ENCODE results near the gene CHRM5. TPM values are rescaled to one million over a fixed set of nuclear protein-coding genes. Genes with fewer than 3 reads are reported as not detected.

The CHRM5 gene
- total and polyA plus RNA-seq, 2 experiments from 2014 or later: 0.05 to 0.43 TPM

DNA sequence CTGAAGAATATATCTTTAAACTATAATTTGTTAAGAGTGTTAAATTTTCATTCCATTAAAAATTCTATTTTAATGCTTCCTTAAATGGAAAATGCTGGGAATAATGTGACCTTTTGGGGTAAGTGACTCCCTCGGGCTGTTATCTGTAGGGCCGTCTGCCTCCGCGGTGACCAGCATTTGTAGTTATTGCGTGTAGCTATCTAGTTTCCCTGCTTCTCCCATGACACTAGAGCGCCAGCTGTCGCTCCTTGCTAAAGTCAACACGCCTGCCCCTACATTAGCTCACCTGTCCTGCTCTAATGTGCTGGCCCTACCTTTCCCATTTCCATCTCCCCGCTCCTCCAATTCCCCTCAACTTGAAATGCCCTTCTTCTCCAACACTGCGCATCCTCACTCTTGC is 12.4 kb upstream of the CHRM5 start:
- WGBS, 2 experiments (ENCODE audit: low coverage in 1 of 2, low lambda C conversion rate in 2 of 2, missing lambda C conversion rate in 2 of 2): 83 to 85% methylated on average over 10 of the region's 10 CpGs
- Histone ChIP-seq H3F3A (ENCODE audit: insufficient read depth) (no peaks in the 10 kb centered on the region), H3K9me3 (ENCODE audit: low read depth) (no peaks in the 10 kb centered on the region), H3K27ac (no peak overlapping the region), H4K20me1 (ENCODE audit: insufficient read depth) (peaks cover 5% of the 10 kb centered on the region; the same call in 1 of the 2 replicates), H3K4me1 (ENCODE audit: insufficient read depth) (no peaks in the 10 kb centered on the region), H2AFZ (no peak overlapping the region), H3K79me2 (ENCODE audit: insufficient read depth) (peaks cover 14% of the 10 kb centered on the region), H3K27me3 (replicated peaks; ENCODE audit: insufficient read depth) (no peaks in the 10 kb centered on the region), H3K4me3 (no peak overlapping the region), H3K4me2 (ENCODE audit: unreplicated experiment) (no peak overlapping the region), H3K36me3 (ENCODE audit: low read depth) (no peaks in the 10 kb centered on the region), H3K9ac (no peak overlapping the region), H3K9me2 (ENCODE audit: insufficient read depth) (no peaks in the 10 kb centered on the region)
- TF ChIP-seq EZH2 (IDR thresholded peaks at IDR 0.05; ENCODE audit: insufficient read depth, poor library complexity, severe bottlenecking) (no peak), EZH2phosphoT487 (IDR thresholded peaks at IDR 0.05; ENCODE audit: insufficient read depth, low read depth) (no peak)
- in situ Hi-C loops (cut with MboI): loop anchor here (25.0 kb wide), 2 partner anchors 194 to 719 kb away; no protein-coding TSS in a partner anchor
- no peak for DNase-seq

DNA sequence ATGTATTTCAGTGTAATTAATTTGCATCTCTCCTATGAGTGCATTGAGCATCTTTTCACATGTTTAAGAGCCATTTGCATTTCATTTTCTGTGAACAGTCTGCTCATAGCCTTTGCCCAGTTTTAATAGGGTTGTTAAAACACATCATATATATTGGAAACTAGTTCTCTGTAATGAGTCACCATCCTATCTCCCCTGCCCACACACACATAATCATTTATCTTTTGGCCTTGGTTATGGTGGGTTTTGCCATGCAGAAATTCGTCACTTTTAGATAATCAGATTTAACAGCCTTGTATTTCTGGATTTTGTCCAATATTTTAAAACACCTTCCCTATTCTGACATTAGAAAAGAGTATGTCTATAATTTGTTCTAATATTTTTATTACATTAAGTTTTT is 11.9 kb upstream of the CHRM5 start:
- Histone ChIP-seq H2AFZ (no peak overlapping the region), H3K4me3 (no peak overlapping the region), H3K9ac (no peak overlapping the region), H3K9me3 (ENCODE audit: low read depth) (no peaks in the 10 kb centered on the region), H3F3A (ENCODE audit: insufficient read depth) (no peaks in the 10 kb centered on the region), H3K27me3 (replicated peaks; ENCODE audit: insufficient read depth) (no peaks in the 10 kb centered on the region), H3K36me3 (ENCODE audit: low read depth) (no peaks in the 10 kb centered on the region), H3K79me2 (ENCODE audit: insufficient read depth) (peaks cover 14% of the 10 kb centered on the region), H3K4me2 (ENCODE audit: unreplicated experiment) (no peak overlapping the region), H3K9me2 (ENCODE audit: insufficient read depth) (no peaks in the 10 kb centered on the region), H4K20me1 (ENCODE audit: insufficient read depth) (peaks cover 5% of the 10 kb centered on the region; the same call in 1 of the 2 replicates), H3K4me1 (ENCODE audit: insufficient read depth) (no peaks in the 10 kb centered on the region), H3K27ac (no peak overlapping the region)
- in situ Hi-C loops (cut with MboI): loop anchor here (25.0 kb wide), 2 partner anchors 194 to 719 kb away; no protein-coding TSS in a partner anchor
- WGBS, 2 experiments (ENCODE audit: low coverage in 1 of 2, low lambda C conversion rate in 2 of 2, missing lambda C conversion rate in 2 of 2): 50 to 59% methylated on average over 1 of the region's 1 CpG
- no peak for DNase-seq
- TF ChIP-seq EZH2 (IDR thresholded peaks at IDR 0.05; ENCODE audit: insufficient read depth, poor library complexity, severe bottlenecking) (no peak), EZH2phosphoT487 (IDR thresholded peaks at IDR 0.05; ENCODE audit: insufficient read depth, low read depth) (no peak)

DNA sequence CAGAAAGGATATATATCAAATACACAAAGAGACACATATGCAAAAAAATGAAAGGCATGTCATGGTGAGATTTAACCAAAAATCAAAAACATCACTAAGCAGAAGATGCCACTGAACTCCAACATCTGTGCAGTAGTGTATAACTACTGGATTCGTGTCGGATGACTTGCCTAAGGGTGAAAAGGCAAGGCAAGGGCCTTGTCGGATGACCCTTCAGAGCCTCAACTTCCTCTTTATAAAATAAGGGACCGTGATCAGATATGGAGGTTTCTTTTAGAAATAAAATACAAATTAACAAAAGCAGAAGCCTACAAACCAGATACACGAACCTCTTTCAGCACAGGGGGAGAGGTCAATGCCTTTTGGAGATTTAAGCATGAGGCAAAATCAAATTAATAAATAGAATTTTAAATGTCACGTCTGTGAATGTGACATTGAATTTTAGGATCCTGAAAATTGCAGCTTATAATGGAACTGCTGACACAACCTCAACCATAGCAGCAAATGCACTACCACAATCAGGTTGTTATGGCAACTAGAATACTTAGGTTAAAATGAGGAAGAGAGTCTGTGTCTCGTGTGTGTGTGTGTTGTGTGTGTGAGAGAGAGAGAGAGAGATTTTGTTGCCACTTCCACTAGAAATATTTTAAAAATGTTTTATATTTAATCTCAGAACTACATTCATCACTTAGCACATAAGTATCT is 8.3 kb upstream of the CHRM5 start:
- Histone ChIP-seq H3K4me1 (ENCODE audit: insufficient read depth) (peaks cover 8% of the 10 kb centered on the region), H3K9me2 (ENCODE audit: insufficient read depth) (no peaks in the 10 kb centered on the region), H3K9me3 (ENCODE audit: low read depth) (no peaks in the 10 kb centered on the region), H3K27me3 (replicated peaks; ENCODE audit: insufficient read depth) (no peaks in the 10 kb centered on the region), H3K4me2 (ENCODE audit: unreplicated experiment) (no peak overlapping the region), H2AFZ (no peak overlapping the region), H4K20me1 (ENCODE audit: insufficient read depth) (no peaks in the 10 kb centered on the region; the same call in 1 of the 2 replicates), H3K9ac (no peak overlapping the region), H3K4me3 (no peak overlapping the region), H3K36me3 (ENCODE audit: low read depth) (no peaks in the 10 kb centered on the region), H3K79me2 (ENCODE audit: insufficient read depth) (0 out of 2 replicates have a peak, but pooled peaks cover under 1% of the 10 kb centered on the region), H3F3A (ENCODE audit: insufficient read depth) (peaks cover 4% of the 10 kb centered on the region; the same call in 1 of the 2 replicates), H3K27ac (no peak overlapping the region)
- in situ Hi-C loops (cut with MboI): loop anchor here (25.0 kb wide), 2 partner anchors 198 to 723 kb away; no protein-coding TSS in a partner anchor
- DNase-seq: no peak
- WGBS, 2 experiments (ENCODE audit: low coverage in 1 of 2, low lambda C conversion rate in 2 of 2, missing lambda C conversion rate in 2 of 2): 86 to 87% methylated on average over 7 of the region's 7 CpGs
- TF ChIP-seq EZH2 (IDR thresholded peaks at IDR 0.05; ENCODE audit: insufficient read depth, poor library complexity, severe bottlenecking): no peak
- TF ChIP-seq EZH2phosphoT487 (IDR thresholded peaks at IDR 0.05; ENCODE audit: insufficient read depth, low read depth): no peak

- 75 to 88% methylated on average over 3 of the region's 3 CpGs for WGBS, 2 experiments (ENCODE audit: low coverage in 1 of 2, low lambda C conversion rate in 2 of 2, missing lambda C conversion rate in 2 of 2)
- Histone ChIP-seq H3K27ac (no peak overlapping the region), H3K9me3 (ENCODE audit: low read depth) (no peaks in the 10 kb centered on the region), H4K20me1 (ENCODE audit: insufficient read depth) (no peaks in the 10 kb centered on the region; the same call in 1 of the 2 replicates), H3K79me2 (ENCODE audit: insufficient read depth) (no peaks in the 10 kb centered on the region), H3K9me2 (ENCODE audit: insufficient read depth) (no peaks in the 10 kb centered on the region), H3F3A (ENCODE audit: insufficient read depth) (peaks cover 6% of the 10 kb centered on the region; the same call in 1 of the 2 replicates), H2AFZ (no peak overlapping the region), H3K4me2 (ENCODE audit: unreplicated experiment) (no peak overlapping the region), H3K9ac (no peak overlapping the region), H3K4me1 (ENCODE audit: insufficient read depth) (peaks cover 10% of the 10 kb centered on the region), H3K27me3 (replicated peaks; ENCODE audit: insufficient read depth) (no peaks in the 10 kb centered on the region), H3K4me3 (no peak overlapping the region), H3K36me3 (ENCODE audit: low read depth) (no peaks in the 10 kb centered on the region)
- TF ChIP-seq EZH2phosphoT487 (IDR thresholded peaks at IDR 0.05; ENCODE audit: insufficient read depth, low read depth) (no peak), EZH2 (IDR thresholded peaks at IDR 0.05; ENCODE audit: insufficient read depth, poor library complexity, severe bottlenecking) (no peak)
- in situ Hi-C loops (cut with MboI): loop anchor here (25.0 kb wide), 2 partner anchors 198 to 723 kb away; no protein-coding TSS in a partner anchor
- DNase-seq: no peak
Measured at GRCh38 chr15:33960549-33960935, 7.8 kb upstream of the CHRM5 start.
